Breast epithelium (tissue), 4 donors: ENCODE data around the gene CASK. TPM values are rescaled to one million over a fixed set of nuclear protein-coding genes. Genes with fewer than 3 reads are reported as not detected.

Experiments used
- DNase-seq, 2 donors: peaks; one replicate each; pipeline ENCODE4 v3.0.0-alpha.2; 2019; ENCODE audit warnings: low spot score in 2 of 2
- H3K27ac ChIP-seq, 2 donors: fragments of 200-600 bp; sonication (generic) in 1 of 2; one replicate each; pipeline ENCODE4 v1.5.1; 2016 to 2019; ENCODE audit warnings: mild to moderate bottlenecking in 1 of 2
- H3K27me3 ChIP-seq, 2 donors: fragments of 200-600 bp; sonication (generic) in 1 of 2; one replicate each; pipeline versions ENCODE4 v1.5.1 to v1.6.0; 2017 to 2019; ENCODE audit warnings: control low read depth in 1 of 2, mild to moderate bottlenecking in 1 of 2
- H3K36me3 ChIP-seq: fragments of 200-600 bp; one replicate; pipeline ENCODE4 v1.5.1; 2019
- H3K4me1 ChIP-seq, 2 donors: fragments of 200-600 bp; sonication (generic); one replicate each; pipeline ENCODE4 v1.5.1; 2016 to 2019; ENCODE audit warnings: control low read depth in 1 of 2
- H3K4me3 ChIP-seq, 3 donors: fragments of 200-600 bp; sonication (generic); 1 replicate in 2 of 3; 2 replicates in 1 of 3; pipeline ENCODE4 v1.5.1; 2016 to 2019; ENCODE audit warnings: mild to moderate bottlenecking in 3 of 3, moderate library complexity in 2 of 3
- H3K9me3 ChIP-seq, 2 donors: fragments of 200-600 bp; sonication (generic) in 1 of 2; one replicate each; pipeline ENCODE4 v1.5.1; 2016 to 2019; ENCODE audit warnings: control low read depth in 1 of 2
- POLR2A ChIP-seq: fragments of 450-650 bp; IDR thresholded peaks from one replicate; pipeline ENCODE4 v1.6.1; 2016; ENCODE audit warnings: antibody characterized with exemption, mild to moderate bottlenecking, moderate library complexity
- POLR2AphosphoS5 ChIP-seq, 3 donors: sonication (generic); formaldehyde crosslinking; IDR thresholded peaks; one replicate each; pipeline ENCODE4 v1.6.1; 2017; ENCODE audit warnings: antibody characterized with exemption in 3 of 3
- intact Hi-C: fragments of 100-400 bp; cut with DNase I; formaldehyde crosslinking; loops from one replicate; pipeline ENCODE4 v1.15.1; 2023; ENCODE audit warnings: low total_unique reads
- total RNA-seq, 3 donors: library from RNA; depleted of rRNA; stranded (reverse); fragments of >200 nt; gene quantifications; one replicate each; pipeline ENCODE4 v1.1.0, GENCODE V29; 2016
- TF ChIP-seq, protein P1 (sequence below), 3 donors: fragments of 450-650 bp; IDR thresholded peaks; one replicate each; pipeline ENCODE4 v1.5.1; 2016 to 2017; ENCODE audit warnings: antibody characterized with exemption in 3 of 3, mild to moderate bottlenecking in 3 of 3, moderate library complexity in 3 of 3

Gene CASK
- total RNA-seq, 3 donors from 2014 or later = 34.4 to 103 (median 52.4) TPM

DNA sequence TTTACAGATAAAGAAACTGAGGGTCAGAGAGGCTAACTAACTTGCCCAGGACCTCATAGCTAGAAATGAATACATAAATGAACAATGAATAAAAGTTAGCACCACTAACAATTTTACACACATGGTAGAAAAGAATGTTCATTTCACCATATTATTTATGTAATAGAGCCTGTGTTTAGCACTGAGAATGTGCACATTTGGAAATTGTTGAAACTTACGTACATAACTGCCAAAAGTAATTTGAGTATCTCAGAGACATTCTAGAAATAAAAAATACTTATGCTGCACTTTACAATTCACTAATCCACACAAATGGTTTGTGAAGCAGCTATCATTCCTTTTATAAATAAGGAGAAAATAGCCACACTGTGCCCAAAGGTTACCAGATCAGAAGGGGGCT lies 9.9 kb downstream of the CASK start:
- H3K27ac ChIP-seq = no peak overlapping the region
- no peaks in the 10 kb centered on the region for H3K9me3 ChIP-seq
- no peaks in the 10 kb centered on the region for H3K36me3 ChIP-seq
- intact Hi-C loops = no loop called here
- H3K4me3 ChIP-seq = no peak overlapping the region
- no peaks in the 10 kb centered on the region for H3K4me1 ChIP-seq
- TF ChIP-seq, protein P1, sequence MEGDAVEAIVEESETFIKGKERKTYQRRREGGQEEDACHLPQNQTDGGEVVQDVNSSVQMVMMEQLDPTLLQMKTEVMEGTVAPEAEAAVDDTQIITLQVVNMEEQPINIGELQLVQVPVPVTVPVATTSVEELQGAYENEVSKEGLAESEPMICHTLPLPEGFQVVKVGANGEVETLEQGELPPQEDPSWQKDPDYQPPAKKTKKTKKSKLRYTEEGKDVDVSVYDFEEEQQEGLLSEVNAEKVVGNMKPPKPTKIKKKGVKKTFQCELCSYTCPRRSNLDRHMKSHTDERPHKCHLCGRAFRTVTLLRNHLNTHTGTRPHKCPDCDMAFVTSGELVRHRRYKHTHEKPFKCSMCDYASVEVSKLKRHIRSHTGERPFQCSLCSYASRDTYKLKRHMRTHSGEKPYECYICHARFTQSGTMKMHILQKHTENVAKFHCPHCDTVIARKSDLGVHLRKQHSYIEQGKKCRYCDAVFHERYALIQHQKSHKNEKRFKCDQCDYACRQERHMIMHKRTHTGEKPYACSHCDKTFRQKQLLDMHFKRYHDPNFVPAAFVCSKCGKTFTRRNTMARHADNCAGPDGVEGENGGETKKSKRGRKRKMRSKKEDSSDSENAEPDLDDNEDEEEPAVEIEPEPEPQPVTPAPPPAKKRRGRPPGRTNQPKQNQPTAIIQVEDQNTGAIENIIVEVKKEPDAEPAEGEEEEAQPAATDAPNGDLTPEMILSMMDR (IDR thresholded peaks at IDR 0.05) = no peak
- TF ChIP-seq POLR2A (no peak), POLR2AphosphoS5 (IDR thresholded peaks at IDR 0.05) (no peak)
- DNase-seq = no peak
- peaks cover 0 to 8% of the 10 kb centered on the region in 2 donors for H3K27me3 ChIP-seq

DNA sequence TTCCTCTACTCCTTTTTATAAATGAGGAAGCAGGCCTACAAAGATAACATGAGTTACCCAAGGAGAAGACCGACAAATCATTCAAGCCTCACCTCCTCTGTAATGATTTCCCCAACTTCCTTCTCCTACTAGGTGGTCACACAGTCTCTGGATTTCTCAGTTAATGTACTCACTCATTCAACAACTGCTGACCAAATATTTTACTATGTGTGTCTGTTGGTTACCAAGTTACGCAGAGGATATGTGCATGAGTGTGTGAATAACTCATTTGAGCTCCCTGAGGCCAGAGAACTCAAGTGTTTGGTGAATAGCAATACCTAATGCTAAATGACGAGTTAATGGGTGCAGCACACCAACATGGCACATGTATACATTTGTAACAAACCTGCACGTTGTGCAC lies 10.4 kb downstream of the CASK start:
- Histone ChIP-seq H3K4me3 (no peak overlapping the region), H3K27me3 (peaks cover 0 to 8% of the 10 kb centered on the region in 2 donors), H3K36me3 (no peaks in the 10 kb centered on the region), H3K9me3 (no peaks in the 10 kb centered on the region), H3K4me1 (no peaks in the 10 kb centered on the region), H3K27ac (no peak overlapping the region)
- DNase-seq = no peak
- TF ChIP-seq POLR2A = no peak
- TF ChIP-seq, protein P1 (IDR thresholded peaks at IDR 0.05) = no peak
- TF ChIP-seq POLR2AphosphoS5 (IDR thresholded peaks at IDR 0.05) = no peak
- intact Hi-C loops = no loop called here

DNA sequence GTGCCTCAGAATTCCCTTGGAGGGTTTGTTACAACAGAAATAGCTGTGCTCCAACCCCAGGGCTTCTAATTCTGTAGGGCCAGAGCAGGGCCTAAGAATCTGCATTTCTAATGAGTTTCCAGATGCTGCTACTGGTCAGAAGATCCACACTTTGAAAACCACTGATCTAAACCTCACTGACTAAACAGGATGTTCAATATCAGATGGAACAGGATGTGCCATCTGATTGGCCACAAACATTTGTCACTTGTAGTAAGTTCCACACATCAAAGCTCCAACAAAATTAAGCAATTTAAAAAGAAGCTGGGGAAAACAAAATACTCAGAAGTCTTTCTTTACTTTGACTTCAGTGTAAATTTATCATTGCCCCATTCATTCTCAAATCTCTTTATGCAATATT lies 14.3 kb downstream of the CASK start:
- TF ChIP-seq, protein P1 (IDR thresholded peaks at IDR 0.05) = no peak
- no peak for TF ChIP-seq POLR2AphosphoS5 (IDR thresholded peaks at IDR 0.05)
- no peak for TF ChIP-seq POLR2A
- H3K27me3 ChIP-seq = peaks cover 0 to 5% of the 10 kb centered on the region in 2 donors
- H3K4me3 ChIP-seq = no peak overlapping the region
- H3K36me3 ChIP-seq = no peaks in the 10 kb centered on the region
- intact Hi-C loops = no loop called here
- no peaks in the 10 kb centered on the region for H3K9me3 ChIP-seq
- H3K4me1 ChIP-seq = no peaks in the 10 kb centered on the region
- no peak overlapping the region for H3K27ac ChIP-seq
- no peak for DNase-seq

DNA sequence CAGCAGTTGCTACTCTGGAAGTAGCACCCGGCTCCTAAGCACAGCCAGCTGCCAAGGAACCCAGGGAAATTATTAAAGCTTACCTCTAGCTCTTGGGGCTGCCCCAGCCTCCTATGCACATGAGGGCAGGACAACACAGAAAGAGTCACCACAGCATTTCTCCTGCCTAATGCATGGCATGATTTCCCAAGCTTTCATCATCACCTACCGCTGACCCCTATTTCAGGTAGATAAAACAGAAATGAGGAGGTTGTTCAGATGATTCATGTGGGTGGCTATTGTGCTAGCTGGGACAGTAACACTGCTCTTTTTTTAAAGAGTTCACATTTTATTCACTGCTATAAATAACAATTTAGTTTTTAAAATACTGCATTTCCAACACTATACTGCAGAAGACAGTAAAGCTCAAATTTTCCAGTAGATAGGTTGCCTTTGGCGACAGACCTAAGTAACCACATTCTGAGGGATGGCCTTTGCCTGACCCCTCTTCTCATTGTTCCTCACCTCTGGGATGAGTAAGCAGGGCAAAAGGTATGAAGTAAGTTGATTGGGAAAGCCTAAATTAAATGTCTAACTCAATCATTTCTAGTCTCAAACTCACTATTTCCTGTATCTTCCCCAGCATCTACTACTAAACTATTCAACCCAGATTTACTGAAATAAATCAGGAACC lies 16.7 kb downstream of the CASK start:
- peaks cover 0 to 5% of the 10 kb centered on the region in 2 donors for H3K27me3 ChIP-seq
- TF ChIP-seq POLR2AphosphoS5 (IDR thresholded peaks at IDR 0.05) = no peak
- TF ChIP-seq POLR2A = no peak
- TF ChIP-seq, protein P1 (IDR thresholded peaks at IDR 0.05) = no peak
- DNase-seq = no peak
- no peaks in the 10 kb centered on the region for H3K4me1 ChIP-seq
- H3K4me3 ChIP-seq = no peak overlapping the region
- intact Hi-C loops = no loop called here
- no peaks in the 10 kb centered on the region for H3K9me3 ChIP-seq
- no peaks in the 10 kb centered on the region for H3K36me3 ChIP-seq
- no peak overlapping the region for H3K27ac ChIP-seq

DNA sequence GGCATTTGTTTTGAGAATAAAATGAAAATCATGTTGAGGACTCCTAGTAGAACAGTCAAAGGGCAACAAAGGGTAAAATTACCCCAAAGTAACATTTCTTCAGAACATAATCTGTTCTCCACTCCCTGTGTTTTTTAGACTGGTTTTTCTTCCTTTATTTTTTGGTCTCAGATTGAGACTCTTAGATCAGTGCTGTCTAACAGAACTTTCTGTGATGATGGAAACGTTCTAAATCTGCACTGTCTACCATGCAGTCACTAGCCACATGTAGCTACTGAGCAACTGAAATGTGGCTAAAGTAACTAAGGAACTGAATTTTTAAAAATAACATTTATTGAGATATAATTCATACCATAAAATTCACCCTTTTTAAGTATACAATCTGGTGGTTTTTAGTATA lies 19.8 kb downstream of the CASK start:
- H3K4me3 ChIP-seq = no peak overlapping the region
- no peaks in the 10 kb centered on the region for H3K36me3 ChIP-seq
- peaks cover 0 to 12% of the 10 kb centered on the region in 2 donors for H3K9me3 ChIP-seq
- H3K27ac ChIP-seq = no peak overlapping the region
- H3K4me1 ChIP-seq = no peaks in the 10 kb centered on the region
- no peaks in the 10 kb centered on the region for H3K27me3 ChIP-seq
- TF ChIP-seq POLR2AphosphoS5 (IDR thresholded peaks at IDR 0.05) = no peak
- TF ChIP-seq POLR2A = no peak
- TF ChIP-seq, protein P1 (IDR thresholded peaks at IDR 0.05) = no peak
- intact Hi-C loops = no loop called here
- no peak for DNase-seq
